GM21786 (cell line): ENCODE data around the gene CA6.
"Not testable (repeated sequence)": the region's sequence is repeated elsewhere in the genome, so short reads cannot be mapped to it uniquely, and the experiment has no call there.

Experiments
- ATAC-seq: cut with Tn5 transposase; IDR thresholded peaks from one replicate; pipeline ENCODE4 v1.9.1; 2021; ENCODE audit not compliant: unreplicated experiment

Gene CA6

DNA sequence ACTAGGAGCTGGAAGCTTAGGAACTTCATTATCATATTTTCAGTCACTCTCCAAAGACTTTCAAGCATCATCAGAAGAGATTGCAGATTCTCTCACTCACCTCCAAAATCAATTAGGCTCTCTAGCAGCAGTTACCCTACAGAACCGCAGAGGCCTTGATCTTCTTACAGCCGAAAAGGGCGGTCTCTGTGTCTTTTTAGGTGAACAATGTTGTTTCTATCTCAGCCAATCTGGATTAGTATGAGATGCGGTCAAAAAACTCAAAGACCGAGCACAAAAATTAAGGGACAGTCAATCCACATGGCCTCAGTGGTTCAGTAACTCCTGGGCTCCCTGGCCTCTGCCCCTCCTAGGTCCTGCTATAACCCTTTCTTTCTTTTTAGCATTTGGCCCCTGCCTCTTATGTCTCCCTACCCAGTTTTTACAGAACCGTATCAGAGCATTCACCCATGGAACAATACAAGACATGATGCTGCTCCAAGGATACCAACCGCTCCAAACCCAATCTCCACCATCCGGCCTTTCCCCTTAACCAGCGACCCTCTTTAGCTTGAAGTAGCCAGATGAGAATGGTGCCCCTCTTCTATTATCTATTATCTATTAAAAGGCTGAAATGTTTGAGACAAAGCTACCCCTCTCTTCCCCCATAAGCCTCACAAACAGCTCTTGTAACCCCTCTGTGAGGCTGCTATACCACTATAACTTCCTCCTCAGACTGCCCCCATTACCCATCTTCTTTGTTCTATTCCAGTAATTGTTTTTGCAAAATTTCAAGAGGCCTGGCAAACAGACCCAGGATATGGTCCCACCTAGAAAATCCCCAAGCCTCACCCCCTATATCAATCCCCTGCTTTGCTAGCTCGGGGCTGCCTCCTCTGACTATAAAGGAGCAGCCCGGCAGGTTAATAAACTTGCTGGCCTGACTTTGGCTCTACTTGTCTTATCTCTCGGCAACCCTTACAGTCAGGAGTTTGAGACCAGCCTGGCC is 18.7 kb upstream of the CA6 start:
- no peak for ATAC-seq

DNA sequence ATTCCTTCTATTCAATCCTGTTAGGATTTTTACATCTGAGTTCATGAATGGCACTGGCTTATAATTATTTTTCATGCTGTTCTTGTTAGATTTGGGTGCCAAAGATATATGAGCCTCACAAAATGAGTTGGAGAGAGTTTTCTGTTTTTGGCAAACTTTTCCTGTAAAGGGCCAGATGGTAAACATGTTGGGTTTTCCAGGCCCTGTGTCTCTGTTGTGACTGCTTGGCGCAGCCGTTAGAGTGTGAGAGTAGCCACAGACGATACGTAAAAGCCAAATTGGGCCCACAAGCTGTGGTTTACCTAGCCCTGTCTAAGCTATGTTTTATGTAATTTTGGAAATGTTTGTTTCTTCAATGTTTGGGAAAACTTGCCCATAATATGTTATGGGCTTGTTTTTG is 15.6 kb upstream of the CA6 start:
- ATAC-seq, result no peak

GRCh38 chr1:8937051-8937450 is 8.6 kb upstream of the CA6 start:
- not testable (repeated sequence) for ATAC-seq

DNA sequence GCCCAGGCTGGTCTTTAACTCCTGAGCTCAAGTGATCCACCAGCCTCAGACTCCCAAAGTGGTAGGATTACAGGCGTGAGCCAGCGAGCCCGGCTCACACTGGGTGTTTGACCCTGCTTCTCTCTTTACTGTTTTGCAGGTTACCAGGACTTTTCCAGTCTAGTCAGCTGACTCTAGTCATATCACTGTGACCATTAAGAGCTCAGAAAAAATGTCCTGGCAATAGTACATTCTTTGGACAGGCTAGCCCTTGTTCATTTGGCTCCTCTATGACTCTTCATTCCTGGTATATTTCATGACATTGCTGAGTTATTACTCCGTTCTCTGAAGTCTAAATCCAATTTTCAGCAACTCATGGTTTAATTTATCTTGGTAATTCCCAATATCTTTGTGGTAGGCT is 8.0 kb upstream of the CA6 start:
- ATAC-seq, result no peak

DNA sequence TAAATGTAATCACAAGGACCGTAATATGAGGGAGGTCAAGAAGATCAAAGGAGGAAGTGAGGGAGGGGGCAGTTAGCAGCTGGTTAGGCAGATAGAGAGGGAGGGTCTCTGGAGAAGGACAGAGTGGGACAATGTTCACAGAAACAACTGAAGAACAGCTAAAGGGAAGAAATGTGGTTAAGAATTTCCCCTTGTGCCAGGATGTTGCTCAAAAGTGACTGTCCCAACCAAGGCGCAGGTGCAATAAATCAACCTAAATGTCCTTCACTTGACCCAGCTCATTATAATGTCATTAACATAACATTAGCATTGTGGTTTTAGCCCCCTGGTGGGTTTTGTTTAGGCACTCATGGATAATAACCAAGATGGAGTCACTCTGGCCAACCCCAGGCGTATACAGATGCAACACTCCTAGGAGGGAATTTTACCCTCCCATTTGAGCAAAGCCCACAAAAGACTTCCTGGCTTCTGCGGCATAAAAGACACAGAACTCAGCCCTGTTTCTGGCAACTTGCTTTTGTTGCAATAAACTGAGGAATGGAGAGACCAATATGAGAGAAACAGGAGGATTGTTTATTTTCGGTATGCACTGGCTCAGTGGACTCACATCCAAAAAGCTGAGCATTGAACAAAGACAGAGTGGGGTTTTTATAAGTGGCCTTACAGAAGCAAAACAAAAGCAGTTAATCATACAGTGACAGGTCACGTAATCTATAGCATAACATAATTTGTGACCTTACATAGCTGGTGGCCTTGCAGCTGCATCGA is 7.3 kb upstream of the CA6 start:
- no peak for ATAC-seq

DNA sequence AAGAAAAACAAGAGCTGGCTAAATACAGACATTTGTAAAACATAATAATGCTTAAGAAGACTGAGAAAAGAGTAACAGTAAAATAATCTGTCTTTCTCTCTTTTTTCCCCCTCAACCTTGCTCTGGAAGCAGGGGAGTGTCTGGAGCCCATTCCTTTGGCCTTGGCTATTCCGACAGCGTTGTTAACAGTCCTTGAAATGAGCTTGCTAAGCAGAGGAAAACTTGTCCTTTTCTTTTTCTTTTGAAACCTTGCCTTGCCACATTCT is 6.7 kb upstream of the CA6 start:
- no peak for ATAC-seq

DNA sequence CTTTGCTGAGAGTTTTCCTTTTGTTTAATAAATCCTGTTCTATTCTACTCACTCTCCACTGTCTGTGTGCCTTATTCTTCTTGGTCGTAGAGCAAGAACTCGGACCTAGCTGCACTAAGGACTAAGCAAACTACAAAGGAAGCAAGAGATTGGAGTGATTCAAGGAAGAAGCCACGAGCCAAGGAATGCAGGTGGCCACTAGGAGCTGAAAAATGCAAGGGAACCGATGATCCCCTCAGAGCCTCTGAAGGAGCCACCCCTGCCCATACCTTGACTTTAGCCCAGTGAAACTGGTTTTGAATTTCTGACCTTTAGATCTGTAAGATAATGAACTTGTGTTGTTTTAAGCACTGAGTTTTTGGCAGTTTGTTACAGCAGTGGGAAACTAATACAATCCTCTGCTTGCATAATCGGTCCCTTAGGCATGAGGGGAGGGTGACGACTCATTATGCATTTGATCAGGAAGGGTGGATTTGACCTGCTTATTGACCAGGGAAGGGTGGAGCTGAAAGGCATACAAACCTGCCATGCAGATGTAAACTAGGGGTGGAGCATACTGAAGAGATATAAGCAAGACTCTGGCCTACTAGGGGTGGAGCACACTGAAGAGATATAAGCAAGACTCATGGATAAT is 6.2 kb upstream of the CA6 start:
- ATAC-seq, result no peak

DNA sequence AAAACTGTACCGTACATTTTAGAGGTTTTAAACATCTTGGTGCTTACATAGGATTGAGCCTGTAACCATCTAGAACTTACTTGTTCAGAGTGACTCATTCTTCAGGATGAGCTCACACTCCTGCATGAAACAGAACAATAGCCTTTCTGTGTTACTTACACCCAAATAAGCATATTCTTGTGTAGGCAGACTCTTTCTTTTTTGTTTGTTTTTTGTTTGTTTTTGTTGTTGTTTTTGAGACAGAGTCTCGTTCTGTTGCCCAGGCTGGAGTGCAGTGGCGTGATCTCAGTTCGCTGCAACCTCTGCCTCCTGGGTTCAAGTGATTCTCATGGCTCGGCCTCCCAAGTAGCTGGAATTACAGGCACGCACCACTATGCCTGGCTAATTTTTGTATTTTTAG is 3.8 kb upstream of the CA6 start:
- no peak for ATAC-seq

DNA sequence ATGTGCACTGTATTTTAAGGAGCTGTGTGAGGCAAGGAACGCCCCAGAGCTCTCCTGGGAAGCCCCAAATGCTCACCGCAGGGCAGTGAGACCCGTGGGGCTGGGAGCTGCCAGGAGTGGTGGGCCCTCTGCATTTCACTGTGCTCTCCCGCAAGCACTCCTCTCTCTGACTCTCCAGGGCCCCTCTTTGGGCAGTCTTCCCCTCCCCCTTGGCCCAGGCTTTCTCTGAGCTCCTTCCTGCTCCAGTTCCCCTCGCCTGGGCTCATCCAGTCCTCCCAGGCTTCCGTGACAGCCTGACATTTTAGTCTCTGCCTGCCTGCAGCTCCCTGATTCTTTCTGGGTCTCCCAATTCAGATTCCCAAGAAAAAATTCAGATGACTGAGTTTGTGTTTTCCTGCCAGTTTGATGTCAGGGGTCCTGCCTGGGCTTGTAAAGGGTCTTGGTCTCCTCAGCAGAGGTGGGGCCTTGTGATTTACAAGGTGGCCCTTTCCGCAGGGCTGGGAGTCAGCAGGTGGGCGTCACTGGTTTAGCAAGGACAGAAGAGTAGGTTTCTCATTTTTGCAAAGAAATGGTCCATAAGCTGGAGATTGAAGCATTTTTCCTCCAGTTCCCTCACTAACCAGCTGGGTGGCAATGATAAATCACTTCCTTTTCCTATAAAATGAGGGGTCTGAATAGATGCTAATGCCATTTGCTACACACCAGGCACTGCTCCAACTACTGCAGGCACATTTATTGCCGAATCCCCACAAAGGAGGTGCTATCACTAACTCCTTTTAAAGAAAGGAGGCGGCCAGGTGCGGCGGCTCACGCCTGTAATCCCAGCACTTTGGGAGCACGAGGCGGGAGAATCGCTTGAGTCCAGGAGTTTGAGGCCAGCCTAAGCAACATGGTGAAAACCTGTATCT is 1.9 kb upstream of the CA6 start:
- no peak for ATAC-seq

- no peak for ATAC-seq
These were observed 1.5 kb downstream of the CA6 start for GRCh38 chr1:8947127-8947691.

DNA sequence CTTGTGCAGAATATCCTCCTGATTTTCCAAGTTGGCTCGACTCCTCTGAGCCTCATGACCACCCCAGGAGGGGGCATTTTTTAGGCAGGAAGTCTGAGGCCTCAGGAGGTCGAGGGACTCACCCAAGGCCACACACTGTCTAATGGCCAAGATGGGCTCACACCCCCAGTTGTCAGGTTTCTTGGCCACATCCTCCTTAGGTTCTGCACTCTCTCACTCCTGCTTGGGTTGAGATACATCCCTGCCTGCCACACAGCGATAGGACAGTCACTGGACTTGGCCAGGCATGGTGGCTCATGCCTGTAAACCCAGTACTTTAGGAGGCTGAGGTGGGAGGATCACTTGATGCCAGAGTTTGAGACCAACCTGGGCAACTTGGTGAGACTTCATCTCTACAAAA is 4.6 kb downstream of the CA6 start:
- ATAC-seq, result no peak

GRCh38 chr1:8951231-8951630 is 5.6 kb downstream of the CA6 start:
- ATAC-seq, result no peak

DNA sequence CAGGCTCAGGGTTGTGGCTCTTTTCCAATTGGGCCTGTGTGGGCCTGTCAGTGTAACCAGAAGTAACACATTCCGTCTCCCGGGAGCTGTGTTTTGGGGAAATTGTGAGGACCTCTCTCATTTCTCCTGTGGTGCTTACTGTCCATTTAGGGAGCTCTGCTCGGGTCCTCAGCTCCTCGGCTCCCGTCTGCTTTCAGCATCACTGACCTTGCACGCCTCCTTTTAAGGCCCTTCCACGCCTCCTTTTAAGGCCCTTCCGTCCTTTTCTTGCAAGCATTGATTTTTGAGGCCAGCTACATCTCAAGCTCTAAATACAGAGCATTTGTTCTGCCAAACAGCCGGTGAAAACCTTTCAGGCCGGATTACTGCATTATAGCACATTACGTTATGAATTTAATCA is 9.7 kb downstream of the CA6 start:
- no peak for ATAC-seq

DNA sequence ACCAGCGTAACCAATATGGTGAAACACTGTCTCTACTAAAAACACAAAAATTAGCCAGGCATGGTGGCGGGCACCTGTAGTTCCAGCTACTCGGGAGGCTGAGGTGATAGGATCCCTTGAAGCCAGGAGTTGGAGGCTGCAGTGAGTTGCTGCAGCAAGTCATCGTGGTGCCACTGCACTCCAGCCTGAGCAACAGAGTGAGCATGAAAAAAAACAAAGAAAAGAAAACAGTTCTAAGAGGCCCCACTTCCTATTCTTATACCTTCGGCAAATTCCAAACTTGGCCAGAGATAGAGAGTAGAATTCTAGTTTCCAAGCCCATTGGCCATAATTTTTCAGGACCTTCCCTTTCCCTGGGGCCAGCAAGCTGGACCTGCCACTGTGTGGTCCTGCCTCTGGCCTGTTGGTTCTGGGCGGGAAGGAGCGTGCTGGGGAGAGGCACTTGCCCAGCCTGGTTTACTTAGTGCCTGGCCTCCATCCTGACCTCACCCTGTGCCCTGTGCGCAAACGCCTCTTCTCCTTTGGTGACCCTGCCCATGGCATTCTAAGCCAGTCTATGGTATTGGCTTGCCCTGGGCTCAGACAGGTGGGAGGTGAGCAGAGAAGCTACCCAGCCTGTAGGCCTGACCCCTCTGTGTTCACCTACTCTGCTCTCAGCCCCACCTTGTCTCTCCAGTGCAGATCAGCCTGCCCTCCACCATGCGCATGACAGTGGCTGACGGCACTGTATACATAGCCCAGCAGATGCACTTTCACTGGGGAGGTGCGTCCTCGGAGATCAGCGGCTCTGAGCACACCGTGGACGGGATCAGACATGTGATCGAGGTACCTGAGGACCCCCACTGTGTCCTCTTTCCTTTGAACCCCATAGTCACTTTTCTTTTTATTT is 11.0 kb downstream of the CA6 start:
- no peak for ATAC-seq

GRCh38 chr1:8962812-8963530 is 17.3 kb downstream of the CA6 start:
- ATAC-seq, result no peak

- ATAC-seq, result no peak
These were observed 18.3 kb downstream of the CA6 start for GRCh38 chr1:8963963-8964362.

GRCh38 chr1:8965121-8965820 is 19.6 kb downstream of the CA6 start:
- ATAC-seq, result no peak

DNA sequence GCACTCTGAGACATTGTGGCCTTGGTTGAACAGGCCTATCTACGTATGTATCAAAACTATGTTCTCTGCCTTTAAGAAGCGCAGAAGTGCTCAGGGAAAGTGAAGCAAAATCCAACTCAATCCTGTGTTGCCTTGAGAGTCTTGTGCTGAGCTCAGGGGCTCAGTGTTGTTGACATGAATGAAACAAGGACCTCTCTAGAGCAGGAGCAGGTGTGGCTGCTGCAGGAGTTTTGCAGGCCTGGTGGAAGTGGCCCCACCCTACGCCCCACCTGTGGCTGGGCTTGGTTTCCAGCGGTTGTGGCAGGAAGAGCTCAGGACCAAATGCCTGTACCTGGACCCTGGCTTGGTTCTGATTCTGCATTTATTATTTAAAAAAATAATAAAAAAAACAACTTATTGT is 20.9 kb downstream of the CA6 start:
- ATAC-seq, result no peak
